ENCODE data around the gene MARCHF9. TPM values are rescaled to one million over a fixed set of nuclear protein-coding genes. Genes with fewer than 3 reads are reported as not detected.

Gene MARCHF9
- total RNA-seq, 2 donors from 2014 or later: 13.6 to 15.8 TPM

GRCh38 chr12:57769594-57769993, 14.7 kb downstream of the MARCHF9 start:
- Histone ChIP-seq H3K27ac (ENCODE audit: low read depth, low read length) (no peak overlapping the region), H3K4me3 (ENCODE audit: low read length) (no peak overlapping the region), H3K9me3 (ENCODE audit: control insufficient read depth, low read length) (no peaks in the 10 kb centered on the region), H3K4me1 (ENCODE audit: control insufficient read depth, insufficient read depth, low read length) (peaks cover 6% of the 10 kb centered on the region), H3K9ac (ENCODE audit: extremely low read depth, low read length, poor library complexity, severe bottlenecking) (no peak overlapping the region), H3K27me3 (ENCODE audit: control insufficient read depth, insufficient read depth, low read length, poor library complexity, severe bottlenecking) (peaks cover 27% of the 10 kb centered on the region), H3K36me3 (ENCODE audit: control insufficient read depth, insufficient read depth, low read length) (peaks cover 31% of the 10 kb centered on the region)
- H3K9me3 Mint-ChIP-seq: no peaks in the 10 kb centered on the region
- no peak overlapping the region for H3K27ac Mint-ChIP-seq
- peaks cover 23% of the 10 kb centered on the region for H3K36me3 Mint-ChIP-seq (ENCODE audit: low read depth)
- 99% methylated on average over 9 to 11 of the region's 11 CpGs for WGBS, 2 experiments (ENCODE audit: insufficient coverage in 1 of 2, insufficient read length in 1 of 2)
- H3K27me3 Mint-ChIP-seq (ENCODE audit: insufficient read depth): peaks cover 30% of the 10 kb centered on the region
- TF ChIP-seq CTCF (conservative IDR thresholded peaks at IDR 0.05): no peak
- H3K4me3 Mint-ChIP-seq: no peak overlapping the region
- no peak for DNase-seq
- H3K4me1 Mint-ChIP-seq: peaks cover 19% of the 10 kb centered on the region

GRCh38 chr12:57770734-57771133, 15.8 kb downstream of the MARCHF9 start:
- 91 to 93% methylated on average over 4 of the region's 4 CpGs for WGBS, 2 experiments (ENCODE audit: insufficient coverage in 1 of 2, insufficient read length in 1 of 2)
- peak overlapping the region; percentile 97 for H3K4me3 ChIP-seq (ENCODE audit: low read length)
- H3K9me3 ChIP-seq (ENCODE audit: control insufficient read depth, low read length): no peaks in the 10 kb centered on the region
- Mint-ChIP-seq H3K9me3 (no peaks in the 10 kb centered on the region), H3K27ac (no peak overlapping the region), H3K27me3 (ENCODE audit: insufficient read depth) (peaks cover 19% of the 10 kb centered on the region), H3K4me3 (peak overlapping the region; percentile 85), H3K4me1 (peaks cover 15% of the 10 kb centered on the region), H3K36me3 (ENCODE audit: low read depth) (peaks cover 25% of the 10 kb centered on the region)
- TF ChIP-seq CTCF (conservative IDR thresholded peaks at IDR 0.05): no peak
- H3K27me3 ChIP-seq (ENCODE audit: control insufficient read depth, insufficient read depth, low read length, poor library complexity, severe bottlenecking): peaks cover 15% of the 10 kb centered on the region
- H3K36me3 ChIP-seq (ENCODE audit: control insufficient read depth, insufficient read depth, low read length): peaks cover 31% of the 10 kb centered on the region
- H3K4me1 ChIP-seq (ENCODE audit: control insufficient read depth, insufficient read depth, low read length): peaks cover 6% of the 10 kb centered on the region
- no peak overlapping the region for H3K27ac ChIP-seq (ENCODE audit: low read depth, low read length)
- DNase-seq: no peak
- H3K9ac ChIP-seq (ENCODE audit: extremely low read depth, low read length, poor library complexity, severe bottlenecking): no peak overlapping the region

GRCh38 chr12:57771236-57771872, 16.5 kb downstream of the MARCHF9 start:
- no peak for TF ChIP-seq CTCF (conservative IDR thresholded peaks at IDR 0.05)
- H3K27ac ChIP-seq (ENCODE audit: low read depth, low read length): peak overlapping the region; percentile 96
- H3K36me3 ChIP-seq (ENCODE audit: control insufficient read depth, insufficient read depth, low read length): peaks cover 31% of the 10 kb centered on the region
- no peaks in the 10 kb centered on the region for H3K9me3 ChIP-seq (ENCODE audit: control insufficient read depth, low read length)
- H3K36me3 Mint-ChIP-seq (ENCODE audit: low read depth): peaks cover 26% of the 10 kb centered on the region
- H3K27me3 ChIP-seq (ENCODE audit: control insufficient read depth, insufficient read depth, low read length, poor library complexity, severe bottlenecking): peaks cover 9% of the 10 kb centered on the region
- WGBS, 2 experiments (ENCODE audit: insufficient coverage in 1 of 2, insufficient read length in 1 of 2): 1 to 4% methylated on average over 11 to 14 of the region's 16 CpGs
- H3K4me1 ChIP-seq (ENCODE audit: control insufficient read depth, insufficient read depth, low read length): peaks cover 4% of the 10 kb centered on the region
- peak overlapping the region; percentile 100 for H3K27ac Mint-ChIP-seq
- peak overlapping the region; percentile 97 for H3K4me3 ChIP-seq (ENCODE audit: low read length)
- H3K4me3 Mint-ChIP-seq: peak overlapping the region; percentile 85
- H3K27me3 Mint-ChIP-seq (ENCODE audit: insufficient read depth): peaks cover 12% of the 10 kb centered on the region
- peak; percentile 98 for DNase-seq
- H3K9me3 Mint-ChIP-seq: no peaks in the 10 kb centered on the region
- peaks cover 12% of the 10 kb centered on the region for H3K4me1 Mint-ChIP-seq
- H3K9ac ChIP-seq (ENCODE audit: extremely low read depth, low read length, poor library complexity, severe bottlenecking): peak overlapping the region; percentile 99

Measured in endodermal cell (in vitro differentiated cells).